HepG2 (cell line): Measurements from ENCODE around the gene C7orf57. TPM values are rescaled to one million over a fixed set of nuclear protein-coding genes. Genes with fewer than 3 reads are reported as not detected.
A peak's percentile ranks its signal among the peaks of the same experiment; 100 is the strongest.

ENCODE experiments used
- ESRRA ChIP-seq: sonication (generic); formaldehyde crosslinking; IDR thresholded peaks from 2 replicates; pipeline ENCODE4 v1.5.1; 2020; ENCODE audit warnings: mild to moderate bottlenecking, low read depth, missing genetic modification reagents
- HDAC1 ChIP-seq: sonication (generic); formaldehyde crosslinking; IDR thresholded peaks from 2 replicates; pipeline ENCODE4 v1.5.1; 2020; ENCODE audit warnings: mild to moderate bottlenecking, missing genetic modification reagents
- HNF4G ChIP-seq, 2 experiments: sonication (generic) in 1 of 2; formaldehyde crosslinking in 1 of 2; IDR thresholded peaks; 2 replicates each; pipeline versions ENCODE4 v1.4.0 to v1.6.1; 2011 to 2020; ENCODE audit warnings: borderline replicate concordance in 2 of 2, low read depth in 2 of 2, mild to moderate bottlenecking in 2 of 2, low read length in 1 of 2, missing genetic modification reagents in 1 of 2, moderate library complexity in 1 of 2
- HNRNPLL ChIP-seq: fragments of 200-400 bp; formaldehyde crosslinking; IDR thresholded peaks from 2 replicates; pipeline ENCODE4 v1.6.1; 2017; ENCODE audit warnings: mild to moderate bottlenecking, low read depth, low read length; ENCODE audit not compliant: poor library complexity, severe bottlenecking
- IRF2 ChIP-seq: IDR thresholded peaks from 2 replicates; pipeline ENCODE4 v1.6.1; 2018; ENCODE audit warnings: missing genetic modification reagents, missing compliant biosample characterization
- KAT8 ChIP-seq: IDR thresholded peaks from 2 replicates; pipeline ENCODE4 v1.6.1; 2016; ENCODE audit warnings: missing genetic modification reagents, missing compliant biosample characterization
- MAZ ChIP-seq, 2 experiments: sonication (generic) in 1 of 2; formaldehyde crosslinking in 1 of 2; IDR thresholded peaks; 2 replicates each; pipeline versions ENCODE4 v1.5.0 to v1.6.1; 2012 to 2020; ENCODE audit warnings: low read depth in 2 of 2, mild to moderate bottlenecking in 2 of 2, borderline replicate concordance in 1 of 2, improper control_type of control experiment in 1 of 2, low read length in 1 of 2, missing genetic modification reagents in 1 of 2, moderate library complexity in 1 of 2
- MYC ChIP-seq: sonication (generic); formaldehyde crosslinking; IDR thresholded peaks from 2 replicates; pipeline ENCODE4 v1.9.0; 2021; ENCODE audit warnings: missing genetic modification reagents, borderline replicate concordance
- NFATC3 ChIP-seq: sonication (generic); formaldehyde crosslinking; IDR thresholded peaks from 2 replicates; pipeline ENCODE4 v1.5.1; 2020; ENCODE audit warnings: mild to moderate bottlenecking, missing genetic modification reagents
- NONO ChIP-seq, 2 experiments: fragments of 450-650 bp in 1 of 2; sonication (generic) in 1 of 2; formaldehyde crosslinking in 1 of 2; IDR thresholded peaks in 1 of 2; conservative IDR thresholded peaks in 1 of 2; 2 replicates each; pipeline versions ENCODE4 v1.6.1 to v1.8.0; 2017 to 2022; ENCODE audit warnings: mild to moderate bottlenecking in 1 of 2, missing genetic modification reagents in 1 of 2, moderate library complexity in 1 of 2
- PHF21A ChIP-seq: sonication (generic); formaldehyde crosslinking; IDR thresholded peaks from 2 replicates; pipeline ENCODE4 v1.5.0; 2020; ENCODE audit warnings: mild to moderate bottlenecking, missing genetic modification reagents
- POGZ ChIP-seq: sonication (generic); formaldehyde crosslinking; IDR thresholded peaks from 2 replicates; pipeline ENCODE4 v1.4.0; 2020; ENCODE audit warnings: mild to moderate bottlenecking, missing genetic modification reagents
- SMC3 ChIP-seq: IDR thresholded peaks from 2 replicates; pipeline ENCODE4 v1.6.1; 2011; ENCODE audit warnings: low read length, improper control_type of control experiment
- SP4 ChIP-seq: sonication (generic); formaldehyde crosslinking; IDR thresholded peaks from 2 replicates; pipeline ENCODE4 v1.8.1; 2023; ENCODE audit warnings: mild to moderate bottlenecking, missing genetic modification reagents
- TEAD3 ChIP-seq: optimal IDR thresholded peaks from 2 replicates; pipeline ENCODE3; 2016; ENCODE audit warnings: borderline replicate concordance
- TFAP4 ChIP-seq: sonication (generic); IDR thresholded peaks from 2 replicates; pipeline ENCODE4 v1.6.1; 2016; ENCODE audit warnings: low read depth, borderline replicate concordance
- TSC22D2 ChIP-seq: sonication (generic); formaldehyde crosslinking; IDR thresholded peaks from 2 replicates; pipeline ENCODE4 v1.5.1; 2020; ENCODE audit warnings: missing genetic modification reagents, mild to moderate bottlenecking, borderline replicate concordance
- XRCC5 ChIP-seq: fragments of 200-400 bp; formaldehyde crosslinking; optimal IDR thresholded peaks from 2 replicates; pipeline ENCODE3; 2017; ENCODE audit warnings: mild to moderate bottlenecking, low read length
- YEATS4 ChIP-seq: sonication (generic); formaldehyde crosslinking; IDR thresholded peaks from 2 replicates; pipeline ENCODE4 v1.4.0; 2020; ENCODE audit warnings: missing genetic modification reagents, borderline replicate concordance
- ZGPAT ChIP-seq: IDR thresholded peaks from 2 replicates; pipeline ENCODE4 v1.6.1; 2016; ENCODE audit warnings: mild to moderate bottlenecking
- ZMYM2 ChIP-seq: sonication (generic); formaldehyde crosslinking; IDR thresholded peaks from 2 replicates; pipeline ENCODE4 v1.8.0; 2022; ENCODE audit warnings: mild to moderate bottlenecking, missing genetic modification reagents
- ZNF12 ChIP-seq: sonication (generic); formaldehyde crosslinking; IDR thresholded peaks from 2 replicates; pipeline ENCODE4 v1.5.0; 2020; ENCODE audit warnings: missing genetic modification reagents
- ZNF136 ChIP-seq: sonication (generic); formaldehyde crosslinking; IDR thresholded peaks from 2 replicates; pipeline ENCODE4 v1.8.1; 2022; ENCODE audit warnings: low read depth, mild to moderate bottlenecking, moderate library complexity, missing genetic modification reagents
- ZNF788 ChIP-seq: sonication (generic); formaldehyde crosslinking; IDR thresholded peaks from 2 replicates; pipeline ENCODE4 v1.5.0; 2020; ENCODE audit warnings: mild to moderate bottlenecking, missing genetic modification reagents, borderline replicate concordance
- ZNF883 ChIP-seq: sonication (generic); formaldehyde crosslinking; IDR thresholded peaks from 2 replicates; pipeline ENCODE4 v1.5.1; 2020; ENCODE audit warnings: mild to moderate bottlenecking, missing genetic modification reagents; ENCODE audit errors: not compliant biosample characterization
- ZNF891 ChIP-seq: sonication (generic); formaldehyde crosslinking; IDR thresholded peaks from 2 replicates; pipeline ENCODE4 v1.5.0; 2020; ENCODE audit warnings: mild to moderate bottlenecking, missing genetic modification reagents
- ZSCAN25 ChIP-seq: sonication (generic); formaldehyde crosslinking; IDR thresholded peaks from 2 replicates; pipeline ENCODE4 v1.8.0; 2022; ENCODE audit warnings: mild to moderate bottlenecking, missing genetic modification reagents
- polyA plus RNA-seq, 8 experiments: library from polyadenylated mRNA; depleted of rRNA in 3 of 8; stranded (reverse) in 7 of 8; unstranded in 1 of 8; fragments of >200 nt; fragmentation: Illumina TruSeq in 4 of 8; extraction: Trizol in 4 of 8; gene quantifications; 2 replicates each; pipeline versions ENCODE4 v1.2.1 to v1.2.3, GENCODE V29; 2011 to 2016; ENCODE audit warnings: low read depth in 4 of 8, missing spikeins in 1 of 8, mixed read lengths in 1 of 8; ENCODE audit not compliant: insufficient read depth in 1 of 8
- total RNA-seq, 5 experiments: library from RNA; depleted of rRNA; stranded (reverse); fragments of >200 nt; fragmentation: Illumina TruSeq; extraction: Trizol; gene quantifications; 2 replicates each; pipeline ENCODE4 v1.2.3, GENCODE V29; 2016; ENCODE audit warnings: low read depth in 1 of 5

The C7orf57 gene
- total and polyA plus RNA-seq, 2 of the 13 experiments (the other 11 are each of a cell fraction or from before 2014, with no cell fraction given): not detected

GRCh38 chr7:47991741-47992311 lies 43.5 kb upstream of the C7orf57 start (continued):
- TF ChIP-seq MYC: peak; percentile 49; the same call in 1 of the 2 replicates
- peak; percentile 62; the same call in 1 of the 2 replicates for TF ChIP-seq POGZ (CRISPR knock-in tag)
- peak; percentile 68 for TF ChIP-seq HDAC1 (CRISPR knock-in tag)
- 0 out of 2 replicates have a peak, but pooled peaks have one; percentile 23 for TF ChIP-seq SP4 (CRISPR knock-in tag)
- peak; percentile 31; the same call in 1 of the 2 replicates for TF ChIP-seq YEATS4 (CRISPR knock-in tag)
- peak; percentile 67; the same call in 1 of the 2 replicates for TF ChIP-seq ZMYM2
- TF ChIP-seq PHF21A (CRISPR knock-in tag): no peak
- TF ChIP-seq ZNF883 (CRISPR knock-in tag): peak; percentile 40
- 0 out of 2 replicates have a peak, but pooled peaks have one; percentile 29 for TF ChIP-seq IRF2
- TF ChIP-seq ESRRA (CRISPR knock-in tag): peak; percentile 34; the same call in 1 of the 2 replicates
- TF ChIP-seq ZNF12 (CRISPR knock-in tag): no peak
- TF ChIP-seq TEAD3 (CRISPR knock-in tag): peak; percentile 6
- 0 out of 2 replicates have a peak, but pooled peaks have one; percentile 22 for TF ChIP-seq ZSCAN25 (CRISPR knock-in tag)
- no peak for TF ChIP-seq NONO (IDR thresholded peaks at IDR 0.05)
- 0 out of 2 replicates have a peak, but pooled peaks have one; percentile 38 for TF ChIP-seq NONO (CRISPR knock-in tag; conservative IDR thresholded peaks at IDR 0.05)
- TF ChIP-seq NFATC3 (CRISPR knock-in tag): 0 out of 2 replicates have a peak, but pooled peaks have one; percentile 18
- TF ChIP-seq ZNF891: 0 out of 2 replicates have a peak, but pooled peaks have one; percentile 56
- TF ChIP-seq TFAP4: 0 out of 2 replicates have a peak, but pooled peaks have one; percentile 12
- TF ChIP-seq ZNF136: peak; percentile 33; the same call in 1 of the 2 replicates
- TF ChIP-seq ZNF788 (CRISPR knock-in tag): 0 out of 2 replicates have a peak, but pooled peaks have one; percentile 31
- peak; percentile 49 for TF ChIP-seq HNRNPLL
- TF ChIP-seq XRCC5: peak; percentile 57
- no peak for TF ChIP-seq MAZ (IDR thresholded peaks at IDR 0.05; ENCODE audit: borderline replicate concordance, low read depth, low read length)
- peak; percentile 59; the same call in 1 of the 2 replicates for TF ChIP-seq MAZ (CRISPR knock-in tag; IDR thresholded peaks at IDR 0.05; ENCODE audit: low read depth)
- no peak for TF ChIP-seq HNF4G (IDR thresholded peaks at IDR 0.05; ENCODE audit: borderline replicate concordance, low read depth, low read length)
- TF ChIP-seq HNF4G (CRISPR knock-in tag; IDR thresholded peaks at IDR 0.05; ENCODE audit: borderline replicate concordance, low read depth): no peak
- TF ChIP-seq KAT8 (CRISPR knock-in tag): peak; percentile 48
- 0 out of 2 replicates have a peak, but pooled peaks have one; percentile 11 for TF ChIP-seq SMC3
- TF ChIP-seq ZGPAT: peak; percentile 27; the same call in 1 of the 2 replicates
- TF ChIP-seq TSC22D2: peak; percentile 61; the same call in 1 of the 2 replicates
